Liver (tissue), 3 donors: Measurements from ENCODE around the gene CD6.

Experiments
- ATF3 ChIP-seq: IDR thresholded peaks from 2 replicates; pipeline ENCODE4 v1.6.1; 2016; ENCODE audit warnings: antibody characterized with exemption
- CTCF ChIP-seq: fragments of 150-350 bp; IDR thresholded peaks from 2 replicates; pipeline ENCODE4 v1.5.1; 2017; ENCODE audit warnings: improper control_type of control experiment, low read depth, low read length; ENCODE audit not compliant: missing input control
- EGR1 ChIP-seq, 2 donors: IDR thresholded peaks; 2 replicates each; pipeline ENCODE4 v1.6.1; 2016 to 2018; ENCODE audit warnings: antibody characterized with exemption in 2 of 2, low read depth in 2 of 2
- FOXA2 ChIP-seq: IDR thresholded peaks from 2 replicates; pipeline ENCODE4 v1.6.1; 2016; ENCODE audit warnings: antibody characterized with exemption
- RAD21 ChIP-seq, 2 donors: IDR thresholded peaks; 2 replicates each; pipeline ENCODE4 v1.6.1; 2016; ENCODE audit warnings: antibody characterized with exemption in 2 of 2, mild to moderate bottlenecking in 2 of 2
- TAF1 ChIP-seq: conservative IDR thresholded peaks from 2 replicates; pipeline ENCODE4 v1.6.1; 2016; ENCODE audit warnings: antibody characterized with exemption, mild to moderate bottlenecking
- YY1 ChIP-seq: IDR thresholded peaks from 2 replicates; pipeline ENCODE4 v1.6.1; 2016; ENCODE audit warnings: antibody characterized with exemption, mild to moderate bottlenecking
- TF ChIP-seq, protein P1 (sequence below): IDR thresholded peaks from 2 replicates; pipeline ENCODE4 v1.6.1; 2016; ENCODE audit warnings: antibody characterized with exemption, mild to moderate bottlenecking
- donor health status: healthy.
- donor health status: healthy.

- TF ChIP-seq CTCF (no peak), TAF1 (no peak), EGR1 (IDR thresholded peaks at IDR 0.05; ENCODE audit: low read depth in 2 of 2) (no peak), YY1 (no peak), RAD21 (IDR thresholded peaks at IDR 0.05) (no peak), FOXA2 (no peak), ATF3 (no peak)
- TF ChIP-seq, protein P1, sequence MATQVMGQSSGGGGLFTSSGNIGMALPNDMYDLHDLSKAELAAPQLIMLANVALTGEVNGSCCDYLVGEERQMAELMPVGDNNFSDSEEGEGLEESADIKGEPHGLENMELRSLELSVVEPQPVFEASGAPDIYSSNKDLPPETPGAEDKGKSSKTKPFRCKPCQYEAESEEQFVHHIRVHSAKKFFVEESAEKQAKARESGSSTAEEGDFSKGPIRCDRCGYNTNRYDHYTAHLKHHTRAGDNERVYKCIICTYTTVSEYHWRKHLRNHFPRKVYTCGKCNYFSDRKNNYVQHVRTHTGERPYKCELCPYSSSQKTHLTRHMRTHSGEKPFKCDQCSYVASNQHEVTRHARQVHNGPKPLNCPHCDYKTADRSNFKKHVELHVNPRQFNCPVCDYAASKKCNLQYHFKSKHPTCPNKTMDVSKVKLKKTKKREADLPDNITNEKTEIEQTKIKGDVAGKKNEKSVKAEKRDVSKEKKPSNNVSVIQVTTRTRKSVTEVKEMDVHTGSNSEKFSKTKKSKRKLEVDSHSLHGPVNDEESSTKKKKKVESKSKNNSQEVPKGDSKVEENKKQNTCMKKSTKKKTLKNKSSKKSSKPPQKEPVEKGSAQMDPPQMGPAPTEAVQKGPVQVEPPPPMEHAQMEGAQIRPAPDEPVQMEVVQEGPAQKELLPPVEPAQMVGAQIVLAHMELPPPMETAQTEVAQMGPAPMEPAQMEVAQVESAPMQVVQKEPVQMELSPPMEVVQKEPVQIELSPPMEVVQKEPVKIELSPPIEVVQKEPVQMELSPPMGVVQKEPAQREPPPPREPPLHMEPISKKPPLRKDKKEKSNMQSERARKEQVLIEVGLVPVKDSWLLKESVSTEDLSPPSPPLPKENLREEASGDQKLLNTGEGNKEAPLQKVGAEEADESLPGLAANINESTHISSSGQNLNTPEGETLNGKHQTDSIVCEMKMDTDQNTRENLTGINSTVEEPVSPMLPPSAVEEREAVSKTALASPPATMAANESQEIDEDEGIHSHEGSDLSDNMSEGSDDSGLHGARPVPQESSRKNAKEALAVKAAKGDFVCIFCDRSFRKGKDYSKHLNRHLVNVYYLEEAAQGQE: no peak
These were observed 37.2 kb upstream of the CD6 start for GRCh38 chr11:60934124-60934789.
